Lower leg skin (tissue), 3 donors: ENCODE results near the gene GAREM1.

Experiments
- CTCF ChIP-seq, 3 donors: fragments of 450-650 bp; IDR thresholded peaks; one replicate each; pipeline ENCODE4 v1.5.1; 2016; ENCODE audit warnings: antibody characterized with exemption in 3 of 3, mild to moderate bottlenecking in 3 of 3, moderate library complexity in 2 of 3
- POLR2A ChIP-seq, 2 donors: fragments of 450-650 bp; IDR thresholded peaks; one replicate each; pipeline ENCODE4 v1.6.1; 2016 to 2017; ENCODE audit warnings: antibody characterized with exemption in 2 of 2, mild to moderate bottlenecking in 1 of 2, moderate library complexity in 1 of 2

GRCh38 chr18:32476106-32476505 lies 5.4 kb upstream of the GAREM1 start:
- TF ChIP-seq CTCF (IDR thresholded peaks at IDR 0.05) (no peak), POLR2A (IDR thresholded peaks at IDR 0.05) (no peak)
